OCI-LY3 (cell line): Measurements from ENCODE around the gene RPLP2.
A peak's percentile ranks its signal among the peaks of the same experiment; 100 is the strongest.

Experiments
- H2AFZ ChIP-seq: fragments of 200-600, 300-600 bp; shearing (Covaris generic); 2 replicates; pipeline ENCODE4 v1.6.0; 2014; ENCODE audit warnings: antibody characterized with exemption, low read depth, low read length
- H3K27ac ChIP-seq: fragments of 200-600, 300-600 bp; sonication (generic); 2 replicates; pipeline ENCODE4 v1.5.1; 2014; ENCODE audit warnings: mild to moderate bottlenecking, low read length, moderate library complexity, mixed read lengths
- H3K27me3 ChIP-seq: fragments of 200-600, 300-600 bp; sonication (generic); 2 replicates; pipeline ENCODE4 v1.6.1; 2014; ENCODE audit warnings: low read depth, low read length, mixed read lengths
- H3K36me3 ChIP-seq: fragments of 200-600, 300-600 bp; sonication (generic); replicated peaks from 2 replicates; pipeline ENCODE3; 2014; ENCODE audit warnings: low read depth, low read length, mixed read lengths
- H3K4me1 ChIP-seq: fragments of 300-600, 200-600 bp; sonication (generic); 2 replicates; pipeline ENCODE4 v1.6.1; 2014; ENCODE audit warnings: low read length, mixed read lengths
- H3K4me2 ChIP-seq: fragments of 200-600, 300-600 bp; sonication (generic); 2 replicates; pipeline ENCODE4 v1.6.1; 2014; ENCODE audit warnings: low read length, mixed read lengths
- H3K4me3 ChIP-seq: fragments of 300-600, 200-600 bp; sonication (generic); 2 replicates; pipeline ENCODE4 v1.5.1; 2014; ENCODE audit warnings: antibody characterized with exemption, mild to moderate bottlenecking, low read length, moderate library complexity
- H3K79me2 ChIP-seq: fragments of 300-600, 200-600 bp; shearing (Covaris generic); 2 replicates; pipeline ENCODE4 v1.6.1; 2014; ENCODE audit warnings: mild to moderate bottlenecking, low read length, mixed read lengths
- H3K9ac ChIP-seq: fragments of 300-600, 200-600 bp; shearing (Covaris generic); 2 replicates; pipeline ENCODE4 v1.6.0; 2014; ENCODE audit warnings: mild to moderate bottlenecking, low read length, moderate library complexity
- H3K9me3 ChIP-seq: fragments of 200-600, 300-600 bp; shearing (Covaris generic); 2 replicates; pipeline ENCODE4 v1.6.1; 2014; ENCODE audit warnings: low read length, mixed read lengths; ENCODE audit not compliant: insufficient read depth
- H4K20me1 ChIP-seq: fragments of 200-600, 300-600 bp; sonication (generic); 2 replicates; pipeline ENCODE4 v1.6.1; 2016; ENCODE audit warnings: low read length, mixed read lengths; ENCODE audit not compliant: insufficient read depth
- EZH2phosphoT487 ChIP-seq: fragments of 200-600 bp; shearing (Covaris generic); IDR thresholded peaks from 2 replicates; pipeline ENCODE4 v1.6.1; 2018; ENCODE audit warnings: antibody characterized with exemption, mixed run types, low read depth
- TF ChIP-seq, protein P1 (sequence below): fragments of 200-600, 300-600 bp; sonication (generic); IDR thresholded peaks from 2 replicates; pipeline ENCODE4 v1.5.1; 2014; ENCODE audit warnings: antibody characterized with exemption, low read length, low read depth

The RPLP2 gene

DNA sequence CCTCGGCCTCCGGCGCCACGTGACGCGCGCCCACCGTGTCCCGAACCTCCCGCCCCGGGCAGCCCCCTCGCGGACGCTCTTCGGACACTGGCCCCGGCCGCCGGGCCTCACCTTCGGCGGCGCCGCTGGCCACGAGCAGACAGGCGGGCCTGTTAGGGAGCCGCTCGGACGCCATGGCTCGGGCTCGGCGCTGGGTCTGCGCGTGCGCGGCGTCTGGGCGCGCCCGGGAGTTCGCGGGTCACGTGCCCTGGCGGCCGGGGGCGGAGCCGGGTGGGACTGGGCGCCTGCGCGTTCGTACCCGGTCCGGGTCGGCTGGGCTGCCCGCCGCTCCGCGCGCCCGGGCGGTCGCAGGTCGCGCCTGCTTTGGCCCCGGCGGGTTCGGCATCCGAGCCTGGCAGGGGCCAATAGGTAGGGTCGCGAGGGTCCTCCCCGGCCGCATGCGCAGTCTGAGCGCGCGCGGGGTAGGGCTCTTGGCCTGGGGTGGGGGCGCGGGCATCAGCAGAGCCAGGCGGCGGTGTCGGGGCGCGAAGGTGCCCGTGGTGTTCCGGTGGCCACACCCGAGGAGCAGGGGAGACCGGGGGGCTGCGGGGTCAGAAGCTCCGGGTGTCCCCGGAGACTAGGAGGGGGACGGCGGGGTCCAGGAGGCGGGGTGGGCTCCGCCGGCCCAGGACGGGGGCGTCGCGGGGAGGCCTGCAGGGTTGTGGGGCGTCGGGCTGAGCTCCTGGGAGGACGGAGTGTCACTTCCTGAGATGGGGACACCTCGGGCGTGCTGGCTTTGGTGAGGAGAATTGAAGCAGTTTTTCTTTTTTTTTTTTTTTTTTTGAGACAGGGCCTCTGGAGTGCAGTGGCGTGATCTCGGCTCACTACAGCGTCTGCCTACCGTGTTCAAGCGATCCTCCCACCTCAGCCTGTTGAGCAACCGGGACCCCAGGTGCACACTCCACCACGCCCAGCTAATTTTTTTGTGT, 32.2 kb upstream of the RPLP2 start, which contains the start of gene GATD1:
Gene GATD1 (minus strand): TSS at position 200 of the 968 bp plus-strand sequence. CDS start 25 bp downstream, at position 175.
- TF ChIP-seq, protein P1, sequence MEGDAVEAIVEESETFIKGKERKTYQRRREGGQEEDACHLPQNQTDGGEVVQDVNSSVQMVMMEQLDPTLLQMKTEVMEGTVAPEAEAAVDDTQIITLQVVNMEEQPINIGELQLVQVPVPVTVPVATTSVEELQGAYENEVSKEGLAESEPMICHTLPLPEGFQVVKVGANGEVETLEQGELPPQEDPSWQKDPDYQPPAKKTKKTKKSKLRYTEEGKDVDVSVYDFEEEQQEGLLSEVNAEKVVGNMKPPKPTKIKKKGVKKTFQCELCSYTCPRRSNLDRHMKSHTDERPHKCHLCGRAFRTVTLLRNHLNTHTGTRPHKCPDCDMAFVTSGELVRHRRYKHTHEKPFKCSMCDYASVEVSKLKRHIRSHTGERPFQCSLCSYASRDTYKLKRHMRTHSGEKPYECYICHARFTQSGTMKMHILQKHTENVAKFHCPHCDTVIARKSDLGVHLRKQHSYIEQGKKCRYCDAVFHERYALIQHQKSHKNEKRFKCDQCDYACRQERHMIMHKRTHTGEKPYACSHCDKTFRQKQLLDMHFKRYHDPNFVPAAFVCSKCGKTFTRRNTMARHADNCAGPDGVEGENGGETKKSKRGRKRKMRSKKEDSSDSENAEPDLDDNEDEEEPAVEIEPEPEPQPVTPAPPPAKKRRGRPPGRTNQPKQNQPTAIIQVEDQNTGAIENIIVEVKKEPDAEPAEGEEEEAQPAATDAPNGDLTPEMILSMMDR, result no peak
- TF ChIP-seq EZH2phosphoT487, result no peak
- Histone ChIP-seq H3K4me2 (peak within 1 kb of the TSS; percentile 97), H3K36me3 (peaks cover 12% of the 10 kb centered on the region), H3K9ac (peak within 1 kb of the TSS; percentile 83), H3K9me3 (no peaks in the 10 kb centered on the region), H3K4me3 (peak within 1 kb of the TSS; percentile 98), H4K20me1 (peaks cover 31% of the 10 kb centered on the region), H3K27ac (peak within 1 kb of the TSS; percentile 50), H2AFZ (peak within 1 kb of the TSS; percentile 49), H3K79me2 (peaks cover 59% of the 10 kb centered on the region), H3K27me3 (no peaks in the 10 kb centered on the region), H3K4me1 (peaks cover 13% of the 10 kb centered on the region)

DNA sequence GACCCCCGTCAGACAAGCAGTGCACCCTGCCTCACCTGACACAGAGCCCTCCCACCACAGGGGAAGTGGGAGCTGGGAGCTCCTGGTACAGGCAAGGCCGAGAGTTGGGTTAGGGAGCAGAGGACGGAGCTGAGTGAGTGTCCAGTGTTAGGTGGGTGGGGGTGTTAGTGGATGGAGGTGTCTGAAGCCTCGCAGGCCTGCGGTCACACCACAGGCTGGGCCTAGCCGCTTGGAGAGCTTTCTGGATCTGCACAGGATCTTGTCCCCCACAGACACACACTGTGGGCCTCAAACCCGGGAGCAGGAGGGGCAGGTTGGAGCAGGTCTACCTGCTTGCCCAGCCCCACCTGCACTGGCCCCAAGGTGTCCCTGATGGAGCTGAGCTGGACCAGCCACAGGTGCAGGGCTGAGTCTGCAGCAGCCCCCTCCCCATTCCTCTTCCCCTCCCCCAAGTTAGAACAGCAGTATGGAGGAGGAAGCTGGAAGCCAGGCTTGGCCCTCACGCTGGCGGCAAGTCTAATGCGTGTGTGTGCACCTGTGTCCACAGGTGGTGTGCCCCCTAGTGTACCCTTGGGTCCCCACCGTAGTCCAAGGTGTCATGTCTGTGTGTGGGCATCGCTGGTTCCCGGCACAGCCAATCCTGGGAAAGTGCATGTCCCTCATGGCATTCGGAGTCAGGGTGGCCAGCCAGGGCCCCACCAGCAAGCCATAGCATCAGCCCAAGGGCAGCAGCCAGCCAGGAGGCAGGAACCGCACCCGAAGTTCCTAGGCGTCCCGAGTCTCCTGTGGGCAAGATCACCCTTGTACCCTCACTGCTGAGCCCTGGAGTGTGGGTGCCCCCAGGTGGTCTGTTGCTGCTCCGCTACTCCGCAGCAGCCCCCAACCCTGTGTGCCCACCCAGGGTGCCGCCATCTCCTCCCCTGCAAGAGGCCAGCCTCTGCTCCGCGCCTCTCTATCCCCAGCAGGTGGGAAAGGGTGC, 30.5 kb upstream of the RPLP2 start:
- Histone ChIP-seq H2AFZ (no peak overlapping the region), H3K9me3 (no peaks in the 10 kb centered on the region), H3K4me3 (no peak overlapping the region), H3K4me2 (no peak overlapping the region), H3K27me3 (no peaks in the 10 kb centered on the region), H3K4me1 (peaks cover 13% of the 10 kb centered on the region), H3K27ac (no peak overlapping the region), H3K36me3 (peaks cover 6% of the 10 kb centered on the region), H4K20me1 (peaks cover 17% of the 10 kb centered on the region), H3K9ac (no peak overlapping the region), H3K79me2 (peaks cover 42% of the 10 kb centered on the region)
- TF ChIP-seq, protein P1, result peak; percentile 12; the same call in 1 of the 2 replicates
- no peak for TF ChIP-seq EZH2phosphoT487

DNA sequence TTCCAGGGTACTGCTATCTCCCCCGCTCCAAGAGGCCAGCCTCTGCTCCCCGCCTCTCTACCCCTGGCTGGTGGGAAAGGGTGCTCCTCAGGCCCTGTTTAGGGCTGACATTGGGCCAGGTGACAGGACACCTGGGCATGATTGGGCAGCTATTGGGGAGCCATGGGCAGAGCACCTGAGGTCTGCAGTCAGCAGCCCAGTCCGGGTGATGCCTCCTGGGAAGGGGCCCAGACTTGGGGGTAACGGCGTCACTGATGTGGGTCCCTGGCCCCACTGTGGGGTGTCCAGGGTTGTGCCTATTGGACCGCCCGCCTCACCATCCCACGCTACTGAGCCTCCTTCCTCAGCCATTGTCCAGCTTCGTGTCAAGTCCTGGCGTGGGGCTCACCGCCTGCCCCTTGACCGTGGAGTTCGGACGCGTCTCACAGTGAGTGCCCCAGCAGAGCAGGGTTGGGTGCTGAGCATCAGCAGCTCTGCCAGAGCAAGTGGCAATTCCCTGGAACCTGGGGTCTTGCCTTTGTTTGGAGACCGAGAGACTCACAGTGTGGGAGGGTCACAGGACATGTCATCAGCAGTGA, 29.7 kb upstream of the RPLP2 start:
- Histone ChIP-seq H3K4me3 (no peak overlapping the region), H3K27ac (no peak overlapping the region), H3K36me3 (peaks cover 6% of the 10 kb centered on the region), H3K4me1 (peaks cover 10% of the 10 kb centered on the region), H3K9me3 (no peaks in the 10 kb centered on the region), H3K79me2 (peaks cover 35% of the 10 kb centered on the region), H4K20me1 (peaks cover 13% of the 10 kb centered on the region), H3K4me2 (no peak overlapping the region), H3K9ac (no peak overlapping the region), H2AFZ (no peak overlapping the region), H3K27me3 (no peaks in the 10 kb centered on the region)
- TF ChIP-seq, protein P1, result no peak
- TF ChIP-seq EZH2phosphoT487, result no peak
